Measurements from ENCODE around the gene RNF213.
"Not testable (repeated sequence)": the region's sequence is repeated elsewhere in the genome, so short reads cannot be mapped to it uniquely, and the experiment has no call there.

The RNF213 gene

DNA sequence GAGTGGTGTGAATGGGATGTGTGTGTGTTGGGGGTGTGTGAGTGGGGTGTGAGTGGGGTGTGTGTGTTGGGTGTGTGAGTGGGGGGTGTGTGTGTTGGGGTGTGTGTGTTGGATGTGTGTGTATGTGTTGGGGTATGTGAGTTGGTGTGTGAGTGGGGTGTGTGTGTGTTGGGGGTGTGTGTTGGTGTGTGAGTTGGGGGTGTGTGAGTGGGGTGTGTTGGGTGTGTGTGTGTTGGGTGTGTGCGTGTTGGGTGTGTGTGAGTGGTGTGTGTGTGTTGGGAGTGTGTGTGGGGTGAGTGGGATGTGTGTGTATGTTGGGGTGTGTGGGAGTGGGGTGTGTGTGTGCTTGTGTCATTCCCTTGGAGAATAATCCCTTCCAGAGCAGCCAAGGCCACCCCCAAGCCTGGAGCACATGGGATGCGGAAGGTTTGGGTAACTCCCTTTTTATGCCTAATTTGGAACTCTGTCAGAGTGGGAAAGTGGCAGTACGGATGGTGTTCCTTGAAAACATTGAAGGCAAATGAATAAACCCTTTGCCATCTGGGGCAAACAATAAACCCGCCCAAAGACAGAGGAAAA lies 14.3 kb downstream of the RNF213 start:
- no peak for DNase-seq (ENCODE audit: low read depth in 1 of 2, low spot score in 1 of 2)
- Histone ChIP-seq H3K27me3 (ENCODE audit: insufficient read depth, poor library complexity, severe bottlenecking) (no peaks in the 10 kb centered on the region), H3K4me3 (replicated peaks; ENCODE audit: insufficient read depth, low read length) (no peak overlapping the region), H3K27ac (replicated peaks) (no peak overlapping the region)
- TF ChIP-seq POLR2AphosphoS5 (IDR thresholded peaks at IDR 0.05; ENCODE audit: low read depth) = no peak
- TF ChIP-seq, protein P1, sequence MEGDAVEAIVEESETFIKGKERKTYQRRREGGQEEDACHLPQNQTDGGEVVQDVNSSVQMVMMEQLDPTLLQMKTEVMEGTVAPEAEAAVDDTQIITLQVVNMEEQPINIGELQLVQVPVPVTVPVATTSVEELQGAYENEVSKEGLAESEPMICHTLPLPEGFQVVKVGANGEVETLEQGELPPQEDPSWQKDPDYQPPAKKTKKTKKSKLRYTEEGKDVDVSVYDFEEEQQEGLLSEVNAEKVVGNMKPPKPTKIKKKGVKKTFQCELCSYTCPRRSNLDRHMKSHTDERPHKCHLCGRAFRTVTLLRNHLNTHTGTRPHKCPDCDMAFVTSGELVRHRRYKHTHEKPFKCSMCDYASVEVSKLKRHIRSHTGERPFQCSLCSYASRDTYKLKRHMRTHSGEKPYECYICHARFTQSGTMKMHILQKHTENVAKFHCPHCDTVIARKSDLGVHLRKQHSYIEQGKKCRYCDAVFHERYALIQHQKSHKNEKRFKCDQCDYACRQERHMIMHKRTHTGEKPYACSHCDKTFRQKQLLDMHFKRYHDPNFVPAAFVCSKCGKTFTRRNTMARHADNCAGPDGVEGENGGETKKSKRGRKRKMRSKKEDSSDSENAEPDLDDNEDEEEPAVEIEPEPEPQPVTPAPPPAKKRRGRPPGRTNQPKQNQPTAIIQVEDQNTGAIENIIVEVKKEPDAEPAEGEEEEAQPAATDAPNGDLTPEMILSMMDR (IDR thresholded peaks at IDR 0.05; ENCODE audit: insufficient read depth, low read length) = no peak

DNA sequence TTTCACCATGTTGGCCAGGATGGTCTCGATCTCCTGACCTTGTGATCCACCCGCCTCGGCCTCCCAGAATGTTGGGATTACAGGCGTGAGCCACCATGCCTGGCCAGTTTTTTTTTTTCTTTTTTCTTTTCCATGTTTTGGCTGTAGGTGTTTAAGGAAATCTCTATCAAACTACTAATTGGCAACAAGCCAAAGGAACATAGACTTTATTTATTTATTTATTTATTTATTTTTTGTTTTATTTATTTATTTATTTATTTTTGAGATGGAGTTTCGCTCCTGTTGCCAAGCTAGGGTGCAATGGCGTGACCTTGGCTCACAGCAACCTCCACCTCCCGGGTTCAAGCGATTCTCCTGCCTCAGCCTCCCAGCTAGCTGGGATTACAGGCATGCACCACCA lies 15.2 kb downstream of the RNF213 start:
- DNase-seq (ENCODE audit: low read depth in 1 of 2, low spot score in 1 of 2); H3K4me3 ChIP-seq (replicated peaks; ENCODE audit: insufficient read depth, low read length); H3K27me3 ChIP-seq (ENCODE audit: insufficient read depth, poor library complexity, severe bottlenecking); H3K27ac ChIP-seq (replicated peaks): not testable (repeated sequence)

DNA sequence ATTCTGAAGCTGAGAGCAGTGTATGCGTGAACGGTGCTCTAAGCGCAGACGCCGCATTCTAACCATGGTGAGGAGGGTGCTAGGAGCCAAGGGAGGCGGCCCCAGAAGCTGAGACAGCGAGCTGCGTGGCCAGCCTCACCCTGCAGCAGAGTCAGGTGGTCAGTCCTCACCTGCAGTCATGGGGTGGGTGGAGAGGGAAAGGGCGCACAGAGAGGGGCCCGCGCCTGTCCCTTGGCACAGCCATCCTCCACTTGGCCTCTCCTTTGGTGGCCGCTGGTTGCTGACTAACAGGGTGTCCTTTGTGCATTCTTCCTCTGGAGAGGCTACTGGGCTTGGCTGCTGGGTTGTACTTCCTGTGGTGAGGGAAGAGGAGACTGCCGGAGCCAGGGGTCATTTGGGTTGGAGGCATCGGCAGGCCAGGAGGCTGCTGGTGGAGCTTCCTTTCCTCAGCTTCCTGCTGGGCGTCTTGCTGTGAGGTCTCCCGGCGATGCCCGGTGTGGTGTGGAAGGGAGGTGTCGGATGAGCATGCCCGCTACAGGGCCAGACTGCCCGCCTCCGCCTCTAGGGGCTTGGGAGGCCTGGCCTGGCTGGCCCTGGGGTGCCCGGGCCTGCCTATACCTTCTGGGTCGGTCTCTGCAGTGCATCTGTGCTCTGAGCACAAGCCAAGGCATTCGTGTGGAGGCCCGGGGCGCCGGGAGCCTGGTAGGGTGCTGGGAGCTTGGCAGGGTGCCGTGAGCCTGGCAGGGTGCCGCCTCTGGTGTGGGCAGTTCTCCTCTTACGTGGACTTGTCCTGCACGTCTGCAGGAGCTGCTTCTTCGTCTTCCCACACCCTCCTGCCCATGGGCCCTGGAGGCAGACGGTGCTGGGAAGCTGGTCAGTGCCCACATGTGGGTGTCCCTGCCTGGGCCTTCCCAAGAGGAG lies 17.4 kb downstream of the RNF213 start:
- no peak overlapping the region for H3K27ac ChIP-seq (replicated peaks)
- TF ChIP-seq, protein P2, sequence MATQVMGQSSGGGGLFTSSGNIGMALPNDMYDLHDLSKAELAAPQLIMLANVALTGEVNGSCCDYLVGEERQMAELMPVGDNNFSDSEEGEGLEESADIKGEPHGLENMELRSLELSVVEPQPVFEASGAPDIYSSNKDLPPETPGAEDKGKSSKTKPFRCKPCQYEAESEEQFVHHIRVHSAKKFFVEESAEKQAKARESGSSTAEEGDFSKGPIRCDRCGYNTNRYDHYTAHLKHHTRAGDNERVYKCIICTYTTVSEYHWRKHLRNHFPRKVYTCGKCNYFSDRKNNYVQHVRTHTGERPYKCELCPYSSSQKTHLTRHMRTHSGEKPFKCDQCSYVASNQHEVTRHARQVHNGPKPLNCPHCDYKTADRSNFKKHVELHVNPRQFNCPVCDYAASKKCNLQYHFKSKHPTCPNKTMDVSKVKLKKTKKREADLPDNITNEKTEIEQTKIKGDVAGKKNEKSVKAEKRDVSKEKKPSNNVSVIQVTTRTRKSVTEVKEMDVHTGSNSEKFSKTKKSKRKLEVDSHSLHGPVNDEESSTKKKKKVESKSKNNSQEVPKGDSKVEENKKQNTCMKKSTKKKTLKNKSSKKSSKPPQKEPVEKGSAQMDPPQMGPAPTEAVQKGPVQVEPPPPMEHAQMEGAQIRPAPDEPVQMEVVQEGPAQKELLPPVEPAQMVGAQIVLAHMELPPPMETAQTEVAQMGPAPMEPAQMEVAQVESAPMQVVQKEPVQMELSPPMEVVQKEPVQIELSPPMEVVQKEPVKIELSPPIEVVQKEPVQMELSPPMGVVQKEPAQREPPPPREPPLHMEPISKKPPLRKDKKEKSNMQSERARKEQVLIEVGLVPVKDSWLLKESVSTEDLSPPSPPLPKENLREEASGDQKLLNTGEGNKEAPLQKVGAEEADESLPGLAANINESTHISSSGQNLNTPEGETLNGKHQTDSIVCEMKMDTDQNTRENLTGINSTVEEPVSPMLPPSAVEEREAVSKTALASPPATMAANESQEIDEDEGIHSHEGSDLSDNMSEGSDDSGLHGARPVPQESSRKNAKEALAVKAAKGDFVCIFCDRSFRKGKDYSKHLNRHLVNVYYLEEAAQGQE (IDR thresholded peaks at IDR 0.05; ENCODE audit: insufficient replicate concordance, low read depth) = no peak
- TF ChIP-seq, protein P1 (IDR thresholded peaks at IDR 0.05; ENCODE audit: insufficient read depth, low read length) = no peak
- no peak for TF ChIP-seq POLR2AphosphoS5 (IDR thresholded peaks at IDR 0.05; ENCODE audit: low read depth)
- no peak for TF ChIP-seq GABPA (IDR thresholded peaks at IDR 0.05; ENCODE audit: low read depth)
- no peak for TF ChIP-seq SPI1 (IDR thresholded peaks at IDR 0.05; ENCODE audit: borderline replicate concordance, low read depth)

DNA sequence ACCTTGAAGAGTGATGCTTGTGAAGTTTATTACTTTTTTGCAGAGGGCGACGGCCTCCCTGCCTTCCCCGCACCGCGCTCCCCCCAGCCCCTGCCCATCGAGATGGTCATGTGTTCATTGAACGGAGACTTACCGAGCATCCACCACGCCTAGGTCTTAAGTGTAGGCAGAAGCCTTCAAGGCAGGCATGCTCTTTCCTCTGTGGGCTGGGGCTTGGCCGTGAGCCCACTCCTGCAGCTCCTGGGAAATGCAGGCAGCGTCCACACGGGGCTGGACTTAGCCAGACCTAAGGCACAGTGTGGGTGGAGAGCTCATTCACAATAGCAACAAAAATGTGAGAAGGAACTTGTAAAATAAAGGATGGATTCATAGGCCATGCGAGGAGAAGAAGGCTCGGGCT lies 19.2 kb downstream of the RNF213 start:
- no peak for DNase-seq (ENCODE audit: low read depth in 1 of 2, low spot score in 1 of 2)
- no peak overlapping the region for H3K4me3 ChIP-seq (replicated peaks; ENCODE audit: insufficient read depth, low read length)
- H3K27ac ChIP-seq (replicated peaks) = no peak overlapping the region
- no peaks in the 10 kb centered on the region for H3K27me3 ChIP-seq (ENCODE audit: insufficient read depth, poor library complexity, severe bottlenecking)
- TF ChIP-seq SPI1 (IDR thresholded peaks at IDR 0.05; ENCODE audit: borderline replicate concordance, low read depth) = no peak
- TF ChIP-seq, protein P1 (IDR thresholded peaks at IDR 0.05; ENCODE audit: insufficient read depth, low read length) = no peak
- no peak for TF ChIP-seq GABPA (IDR thresholded peaks at IDR 0.05; ENCODE audit: low read depth)
- TF ChIP-seq, protein P2 (IDR thresholded peaks at IDR 0.05; ENCODE audit: insufficient replicate concordance, low read depth) = no peak
- no peak for TF ChIP-seq POLR2AphosphoS5 (IDR thresholded peaks at IDR 0.05; ENCODE audit: low read depth)

More for the DNA sequence above, 17.4 kb downstream of the RNF213 start:
- H3K4me3 ChIP-seq (replicated peaks; ENCODE audit: insufficient read depth, low read length) = no peak overlapping the region
- DNase-seq (ENCODE audit: low read depth in 1 of 2, low spot score in 1 of 2) = no peak
- no peaks in the 10 kb centered on the region for H3K27me3 ChIP-seq (ENCODE audit: insufficient read depth, poor library complexity, severe bottlenecking)
